Pulmonary artery endothelial cell (primary cell): ENCODE measurements around the gene LNX1. TPM values are rescaled to one million over a fixed set of nuclear protein-coding genes. Genes with fewer than 3 reads are reported as not detected.
"Not testable (repeated sequence)": the region's sequence is repeated elsewhere in the genome, so short reads cannot be mapped to it uniquely, and the experiment has no call there.

Source experiments
- DNase-seq: peaks from one replicate; pipeline ENCODE4 v3.0.0-alpha.2; 2011; ENCODE audit warnings: low read depth, low spot score
- total RNA-seq: library from RNA; depleted of rRNA; stranded (reverse); fragments of >200 nt; gene quantifications from 2 replicates; pipeline ENCODE4 v1.2.3, GENCODE V29; 2014

Gene LNX1
- total RNA-seq, 1 donor from 2014 or later: 6.1 TPM

DNA sequence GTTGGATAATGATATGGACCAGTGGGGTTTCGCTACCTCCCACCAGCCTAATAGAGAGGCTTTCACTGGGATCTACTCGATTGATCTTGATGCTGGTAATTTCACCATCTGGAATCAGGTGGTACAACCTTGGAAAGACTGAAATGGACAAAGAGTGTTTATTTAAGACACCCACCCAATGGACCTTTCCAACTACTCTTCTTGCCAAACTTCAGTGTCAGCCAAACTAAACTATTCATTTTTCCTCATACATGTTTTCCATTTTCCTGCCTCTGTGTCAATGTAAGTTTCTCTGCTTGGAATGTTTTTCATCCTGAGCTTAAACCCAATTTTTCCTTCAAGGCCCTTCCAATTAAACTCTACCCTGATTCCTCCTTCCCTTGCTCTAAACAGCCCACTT is 92.6 kb downstream of the LNX1 start:
- no peak for DNase-seq

DNA sequence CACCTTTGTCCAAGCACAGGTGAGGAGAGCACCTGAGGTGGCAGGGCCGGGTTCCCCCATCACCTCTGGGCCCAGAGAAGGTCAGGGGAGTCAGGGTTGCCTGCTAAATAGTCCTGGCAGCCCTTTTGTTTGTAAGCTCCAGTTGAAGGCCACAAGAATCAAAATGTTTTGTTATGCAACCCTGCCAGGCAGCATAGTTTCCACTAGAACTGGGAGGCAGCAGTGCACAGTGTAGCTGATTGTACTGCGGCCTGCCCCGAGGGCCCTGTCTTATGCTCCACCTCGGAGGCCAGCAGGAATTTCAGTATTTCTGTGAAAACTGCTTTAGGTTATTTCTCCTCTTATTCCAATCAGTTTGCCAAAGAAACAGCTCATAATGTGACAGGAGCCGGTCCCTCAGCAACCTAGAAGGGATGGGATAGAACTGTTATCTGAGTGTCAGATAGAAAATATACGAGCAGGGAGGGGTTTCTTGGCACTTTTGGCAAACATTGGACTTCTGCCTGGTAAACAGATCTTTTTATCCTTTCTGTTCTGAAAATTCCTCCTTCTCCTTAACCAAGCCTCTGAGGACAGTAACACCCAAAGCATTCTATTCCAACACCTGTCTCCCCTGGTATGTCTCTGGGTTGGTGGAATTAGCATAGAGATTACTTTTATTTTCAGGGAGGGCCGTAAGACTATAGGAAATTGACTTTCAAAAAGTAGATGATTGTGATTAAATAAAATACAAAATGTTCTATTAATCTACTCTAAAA is 93.6 kb downstream of the LNX1 start:
- DNase-seq: no peak

DNA sequence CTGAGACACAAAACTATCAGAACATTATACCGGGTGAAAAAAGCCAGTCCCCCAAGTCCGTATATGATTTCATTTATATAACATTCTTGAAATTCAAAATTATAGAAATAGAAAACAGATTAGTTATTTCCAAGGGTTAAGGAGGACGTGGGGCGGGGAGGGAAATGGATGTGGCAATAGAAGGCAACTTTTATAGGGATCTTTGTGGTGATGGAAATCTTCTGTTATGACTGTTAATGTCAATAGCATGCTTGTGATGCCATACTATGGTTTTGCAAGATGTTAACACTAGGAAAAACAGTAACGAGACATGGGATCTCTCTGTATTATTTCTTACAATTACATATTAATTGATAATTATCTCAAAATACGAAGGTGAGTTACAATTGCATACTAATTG is 96.4 kb downstream of the LNX1 start:
- no peak for DNase-seq

DNA sequence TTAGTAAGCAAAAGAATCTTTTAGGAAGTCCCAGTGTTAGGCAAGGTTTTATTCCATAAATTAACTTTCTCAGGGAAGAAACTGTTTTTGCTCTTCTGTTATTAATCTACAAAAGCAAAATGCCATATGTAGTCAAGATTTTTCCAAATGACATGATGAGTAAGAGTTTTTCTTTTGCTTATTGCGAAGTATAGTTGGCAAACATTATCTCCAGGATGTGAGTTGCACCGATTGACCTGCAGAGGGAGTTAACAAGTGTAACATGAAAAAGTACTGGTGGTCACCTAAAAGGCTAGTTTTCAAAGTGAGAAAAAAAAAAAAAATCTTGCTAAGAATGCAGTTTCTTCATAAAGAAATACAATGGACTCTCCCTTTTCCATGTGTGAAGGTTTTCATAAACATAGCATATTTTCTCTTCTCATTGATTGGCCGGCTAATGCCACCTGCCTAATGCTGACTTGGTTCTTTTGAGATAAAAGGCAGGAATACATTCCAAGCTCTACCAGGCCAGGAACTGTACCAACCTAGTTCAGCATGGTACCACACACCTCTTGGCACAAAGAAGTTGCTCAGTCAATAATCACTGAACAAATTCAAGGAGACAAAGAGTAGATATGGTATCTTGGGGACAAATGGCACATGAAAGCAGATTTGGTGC is 100.2 kb downstream of the LNX1 start:
- DNase-seq: peak; percentile 57

DNA sequence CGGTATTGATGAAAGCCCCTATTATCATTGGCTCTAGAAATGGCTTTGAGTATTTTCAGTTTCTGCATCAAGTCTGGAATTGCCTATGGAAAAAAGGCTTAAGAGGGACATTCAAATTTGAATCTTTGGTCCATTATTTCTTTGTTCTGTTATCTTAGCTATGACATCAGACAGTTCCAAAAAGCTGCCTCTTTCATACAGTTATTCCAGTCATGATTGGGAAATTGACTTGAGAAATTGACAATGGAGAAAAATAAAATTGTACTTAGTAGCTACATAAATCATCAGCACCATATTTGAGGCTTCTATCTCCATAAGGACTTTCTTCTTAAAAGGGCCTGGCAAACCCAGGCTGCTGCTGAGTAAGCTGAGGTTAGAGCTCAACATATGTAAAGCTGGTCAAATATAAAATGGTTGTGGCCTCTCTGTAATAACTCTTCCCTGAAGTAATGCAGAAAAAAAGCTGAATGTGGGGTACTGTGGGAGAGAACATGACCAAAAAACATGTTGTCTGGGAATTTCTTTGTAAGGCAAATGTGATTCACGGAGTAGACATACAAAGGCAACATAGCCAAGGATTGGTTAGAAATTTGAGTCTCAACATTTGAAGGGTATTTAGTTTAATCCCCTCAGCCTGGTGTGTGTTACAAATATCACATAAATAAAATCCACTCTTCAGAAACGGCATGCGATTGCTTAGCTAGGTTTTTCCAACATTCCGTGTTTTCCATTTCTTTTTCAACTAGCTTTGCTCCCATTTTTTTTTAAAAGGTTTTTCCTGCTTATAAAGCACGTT is 100.9 kb downstream of the LNX1 start:
- DNase-seq: no peak

DNA sequence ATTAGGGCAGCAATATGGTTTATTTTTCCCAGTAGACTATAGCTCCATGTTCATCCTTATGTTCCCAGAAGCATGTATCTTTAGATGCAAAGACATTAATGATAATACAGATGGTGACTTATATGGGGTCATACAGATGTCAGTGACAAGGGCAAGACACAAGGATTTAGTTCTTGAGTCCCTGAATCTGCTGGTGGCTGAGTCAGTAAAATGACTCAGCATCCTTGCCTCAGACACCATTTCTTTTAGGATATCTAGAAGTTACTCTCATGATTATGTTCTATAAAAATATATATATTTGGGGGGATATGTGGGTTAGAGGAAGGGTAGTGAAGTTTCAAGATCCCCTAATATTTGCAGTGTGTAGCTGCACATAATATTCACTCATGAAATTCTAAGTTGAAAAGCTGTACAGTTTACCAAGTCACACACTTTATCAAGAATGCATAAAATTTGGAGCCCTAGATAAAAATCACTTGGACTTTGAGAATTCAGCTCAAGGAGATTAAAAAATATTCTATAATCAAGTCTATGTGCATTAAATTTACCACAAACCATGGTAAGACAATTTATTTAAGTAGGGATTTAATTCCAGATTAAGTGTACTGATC is 101.9 kb downstream of the LNX1 start:
- DNase-seq: no peak

DNA sequence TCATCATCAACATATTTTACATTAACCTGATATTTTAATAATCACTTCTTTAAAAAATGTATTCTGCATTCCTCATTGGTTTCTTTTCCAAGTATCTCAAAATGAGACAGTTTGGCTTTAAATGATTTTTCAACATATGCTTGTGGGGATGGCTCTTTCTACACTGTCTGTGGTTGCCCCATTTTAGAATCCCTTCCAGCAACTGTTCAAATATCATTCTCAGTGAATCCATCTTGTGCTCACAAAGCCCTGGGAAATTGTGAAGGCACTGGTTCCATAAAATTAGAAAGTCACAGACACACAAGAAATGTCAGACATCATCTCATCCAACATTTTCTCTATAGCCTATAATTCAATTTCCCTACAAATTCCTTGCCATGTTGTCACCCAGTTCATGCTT is 103.5 kb downstream of the LNX1 start:
- DNase-seq: no peak

DNA sequence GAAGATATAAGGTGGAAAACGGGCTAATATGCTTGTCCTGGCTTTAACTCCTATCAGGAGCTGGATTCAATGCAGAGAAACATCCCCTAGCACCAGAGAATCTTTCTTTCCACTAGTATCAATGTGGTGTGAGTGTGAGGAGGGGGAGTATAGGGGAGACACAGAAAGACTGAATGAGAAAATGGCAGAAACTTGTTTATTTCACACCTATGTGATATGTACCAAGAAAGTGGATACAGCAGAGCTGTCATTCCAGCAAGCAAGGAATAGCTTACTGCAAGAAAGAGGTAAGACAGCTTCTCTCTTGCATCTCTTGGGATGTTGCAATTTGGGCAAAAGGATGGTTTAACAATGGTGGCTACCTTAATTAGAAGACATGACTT is 105.6 kb downstream of the LNX1 start:
- DNase-seq: no peak

DNA sequence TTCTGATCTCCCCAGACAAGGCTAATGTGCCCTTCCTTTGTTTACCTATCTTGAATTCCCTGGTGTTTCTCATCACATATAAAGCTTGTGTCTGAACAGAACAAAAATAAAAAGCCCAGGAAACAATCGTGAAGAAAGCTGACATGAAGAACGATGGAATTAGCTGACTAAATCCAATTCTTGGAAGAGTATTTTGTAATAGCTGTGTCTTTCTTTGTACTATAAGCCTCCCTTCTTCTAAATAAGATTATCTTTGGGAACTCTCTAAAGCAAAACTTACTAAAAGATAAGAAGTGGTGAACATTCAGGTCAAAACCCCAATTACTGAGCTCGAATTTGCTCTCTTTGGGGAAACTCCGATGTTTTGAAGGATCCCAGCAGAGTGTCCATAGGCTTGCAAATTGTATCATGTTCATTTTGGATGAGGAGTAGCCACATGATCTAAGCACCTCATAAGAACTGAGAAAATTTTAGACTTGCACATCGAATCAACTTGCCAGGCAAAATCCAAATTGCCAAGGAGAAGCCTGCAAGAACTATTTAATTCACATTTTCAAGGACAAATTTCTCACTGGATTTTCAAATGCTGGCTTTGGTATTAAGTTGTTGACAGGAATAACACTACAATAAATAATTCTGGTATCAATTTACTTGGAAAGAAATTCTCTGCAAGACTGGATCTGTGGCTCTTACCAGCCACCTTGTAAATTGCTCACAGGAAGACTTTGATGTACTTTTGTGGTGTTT is 106.2 kb downstream of the LNX1 start:
- no peak for DNase-seq

DNA sequence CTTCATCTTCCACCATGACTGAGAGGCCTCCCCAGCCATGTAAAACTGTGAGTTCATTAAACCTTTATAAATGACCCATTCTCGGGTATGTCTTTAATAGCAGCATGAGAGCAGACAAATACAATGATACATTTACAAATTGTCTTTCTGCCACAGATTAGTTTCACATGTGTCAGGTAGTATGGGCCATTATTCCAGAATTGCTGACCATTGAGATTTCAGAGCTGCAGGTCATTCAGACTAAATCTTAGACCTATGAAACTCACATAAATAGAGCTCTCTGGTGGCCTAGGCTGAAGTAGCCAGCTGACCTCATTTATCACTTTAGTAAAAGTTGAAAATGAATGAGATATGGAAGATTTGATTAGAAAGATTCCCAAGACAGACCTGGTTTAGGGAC is 108.0 kb downstream of the LNX1 start:
- DNase-seq: no peak

DNA sequence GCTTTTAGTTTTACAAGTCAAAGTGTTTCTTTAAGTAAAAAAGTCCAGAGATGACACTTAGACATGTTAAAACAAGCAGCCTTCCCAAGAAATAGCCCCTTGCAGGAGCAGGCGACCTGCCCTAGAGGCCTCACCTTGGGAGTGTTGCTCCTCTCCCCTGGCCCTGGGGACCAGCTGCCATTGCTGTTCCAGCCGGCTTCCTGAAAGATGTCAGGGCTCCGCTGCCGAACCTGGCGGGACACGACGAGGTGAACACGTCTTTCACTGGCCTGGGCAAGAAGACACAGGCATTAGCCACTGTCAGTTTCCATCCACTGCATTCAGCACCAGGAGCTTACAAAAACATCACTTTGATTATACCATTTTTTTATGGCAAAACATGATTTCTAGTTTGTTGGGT is 109.7 kb downstream of the LNX1 start:
- DNase-seq: no peak

DNA sequence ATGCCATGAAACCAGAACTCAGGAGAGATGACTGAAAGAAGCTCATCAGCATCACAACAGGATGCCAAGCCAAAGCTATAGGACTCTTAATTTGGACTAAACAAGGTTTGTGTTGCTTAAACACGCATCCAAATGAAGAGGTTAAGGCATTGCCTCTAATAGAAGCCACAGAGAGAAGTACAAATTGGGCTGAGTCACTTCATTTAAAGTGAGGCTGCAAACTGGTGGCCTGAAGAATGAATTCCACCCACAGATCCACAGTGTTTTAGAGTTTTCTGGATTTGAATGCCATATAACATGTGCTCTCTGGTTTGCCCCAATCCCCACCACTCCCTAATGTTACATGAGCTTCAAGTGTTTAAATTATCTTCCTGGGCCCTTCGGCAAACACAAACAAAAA is 110.4 kb downstream of the LNX1 start:
- DNase-seq: no peak

DNA sequence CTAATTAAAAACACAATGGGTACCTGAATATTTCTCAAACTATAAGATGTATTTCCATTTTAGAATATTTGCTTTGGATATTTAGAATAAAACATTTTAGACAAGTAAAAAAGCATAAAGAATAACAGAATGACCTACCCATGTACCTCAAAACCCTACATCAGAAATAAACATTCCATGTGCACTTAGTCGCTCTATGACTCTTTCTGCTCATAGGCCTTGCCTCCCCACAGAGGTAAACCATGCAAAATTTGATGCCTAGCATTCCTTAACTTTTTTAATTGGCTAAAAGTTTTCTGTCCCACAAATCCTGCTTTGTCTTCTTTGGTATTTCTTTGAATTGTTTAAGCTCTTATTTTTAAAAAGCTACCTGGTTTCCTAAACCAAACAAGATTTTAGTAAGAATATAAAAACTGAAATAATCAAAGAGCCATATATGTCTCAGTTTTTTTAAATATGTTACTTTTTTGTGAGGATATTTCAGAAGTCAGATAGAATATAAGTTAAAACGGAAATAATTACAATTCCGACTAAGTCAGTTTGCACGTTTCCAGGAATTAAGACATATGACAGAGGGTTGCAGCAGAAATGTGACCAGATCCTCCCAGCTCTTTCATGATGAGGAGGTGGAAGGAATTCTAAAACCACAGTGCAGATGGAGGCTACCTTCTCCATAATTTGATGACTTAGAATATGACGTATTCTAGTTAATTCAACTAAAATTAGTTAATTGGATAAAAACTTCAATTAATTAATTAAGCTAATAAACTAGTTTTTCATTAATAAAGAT is 111.4 kb downstream of the LNX1 start:
- DNase-seq: no peak

DNA sequence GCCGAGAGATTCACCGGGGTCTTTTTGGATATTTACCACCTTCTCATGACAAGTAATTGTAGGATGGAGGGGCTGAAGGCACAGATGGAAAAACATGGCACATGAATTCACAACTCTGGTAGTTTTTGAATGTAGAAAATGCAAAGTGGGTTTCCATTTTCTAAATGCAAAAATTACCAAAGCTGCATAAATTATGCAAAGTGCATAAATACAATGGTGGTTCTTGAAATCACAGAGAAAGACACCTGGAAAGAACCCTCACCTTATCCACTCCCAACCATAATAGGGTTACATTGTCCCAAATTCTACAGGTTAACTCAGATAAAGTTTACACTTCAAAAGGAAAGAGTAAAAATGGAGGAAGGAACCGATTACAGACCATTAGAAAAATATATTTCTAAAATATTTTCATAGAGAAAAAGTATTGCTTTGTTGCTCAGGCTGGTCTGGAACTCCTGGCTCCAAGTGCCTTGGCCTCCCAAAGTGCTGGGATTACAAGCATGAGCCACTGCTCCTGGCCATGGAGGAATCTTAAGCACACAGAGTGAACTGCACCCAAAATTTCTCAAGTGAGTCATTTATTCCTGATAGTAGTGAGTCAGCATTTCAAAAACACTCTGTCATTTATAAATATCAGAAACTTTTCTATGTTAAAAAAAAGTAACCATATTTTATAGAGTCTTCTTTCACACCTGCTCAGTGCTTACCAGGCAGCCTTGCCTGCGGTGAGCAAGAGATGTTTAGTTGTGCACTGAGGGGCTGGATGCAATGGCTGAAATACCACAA is 112.4 kb downstream of the LNX1 start:
- DNase-seq: no peak

DNA sequence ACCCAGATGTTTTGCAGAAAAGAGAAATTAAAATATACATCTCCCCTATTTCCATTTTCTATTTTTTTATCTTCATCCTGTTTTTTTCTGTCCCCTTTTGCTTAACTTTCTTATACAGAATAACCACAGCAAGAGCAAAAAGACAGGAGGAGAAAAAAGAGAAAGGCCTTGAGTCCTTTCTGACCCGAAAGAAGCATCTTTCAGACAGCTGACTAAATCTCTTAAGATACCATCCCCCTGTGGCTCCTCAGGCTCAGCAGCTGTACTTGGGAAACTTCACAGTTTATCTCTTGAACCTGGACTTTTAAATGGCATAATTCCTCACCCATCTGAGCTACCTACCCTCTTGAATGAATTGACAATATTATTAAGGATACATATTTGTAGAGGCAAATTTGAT is 113.7 kb downstream of the LNX1 start:
- no peak for DNase-seq

DNA sequence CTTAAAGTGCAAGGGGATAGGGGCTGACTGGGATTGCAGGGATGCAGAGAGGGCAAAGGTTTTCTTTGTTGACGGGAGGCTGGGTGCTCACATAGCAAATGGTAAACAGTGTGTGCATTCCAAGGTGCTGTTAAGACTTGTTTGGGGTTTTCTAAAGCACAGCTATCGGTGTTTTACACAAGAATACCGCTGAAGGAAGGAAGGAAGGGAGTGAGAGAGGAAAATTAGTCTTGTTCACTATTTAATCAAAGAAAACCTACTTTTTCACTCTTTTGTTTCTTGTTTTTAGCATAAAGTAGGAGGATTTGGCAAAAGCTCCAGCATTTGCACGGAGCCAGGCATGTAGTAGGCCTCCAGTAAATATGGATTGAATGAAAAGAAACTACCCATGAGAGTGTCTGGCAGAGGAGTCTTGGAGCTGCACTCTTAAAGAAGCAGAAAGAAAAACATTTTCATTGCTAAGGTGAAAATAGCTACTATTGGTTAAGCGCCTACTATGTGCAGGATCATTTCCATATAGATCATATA is 114.2 kb downstream of the LNX1 start:
- no peak for DNase-seq

DNA sequence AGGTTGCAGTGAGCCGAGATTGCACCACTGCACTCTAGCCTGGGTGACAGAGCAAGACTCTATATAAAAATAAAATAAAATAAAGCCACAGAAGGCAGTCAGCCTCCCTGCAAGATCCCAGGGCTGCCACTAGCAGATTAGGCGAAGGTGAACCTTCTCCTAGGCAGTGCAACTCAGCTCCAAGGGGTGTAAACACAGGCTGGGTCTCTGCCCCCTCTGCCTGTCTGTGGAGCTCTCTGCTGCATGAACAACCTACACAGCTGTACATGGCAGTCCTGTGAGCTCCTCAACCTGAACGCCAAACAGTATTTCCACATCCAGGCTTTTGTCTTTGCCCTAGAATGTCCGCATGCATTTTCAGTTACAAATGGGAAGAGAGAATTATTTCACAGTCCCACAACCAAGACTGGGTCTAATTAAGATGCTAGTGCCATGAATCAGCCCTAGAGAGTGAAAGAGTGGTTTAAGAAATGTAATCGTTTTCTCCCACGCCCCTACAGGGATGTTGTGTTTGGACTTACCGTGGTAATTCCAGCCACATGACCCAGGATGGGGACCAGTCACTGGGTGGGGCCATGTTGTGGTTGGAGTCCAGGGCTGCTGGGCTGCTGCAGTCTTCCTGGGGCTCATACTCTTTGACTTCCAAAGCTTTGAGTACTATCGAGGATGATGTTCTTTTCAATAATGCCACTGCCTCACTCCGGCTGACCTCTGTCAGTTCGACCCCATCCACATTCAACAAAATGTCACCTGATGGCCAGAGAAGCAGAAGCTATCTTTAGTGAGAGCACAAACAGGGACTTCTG is 114.9 kb downstream of the LNX1 start:
- no peak for DNase-seq

DNA sequence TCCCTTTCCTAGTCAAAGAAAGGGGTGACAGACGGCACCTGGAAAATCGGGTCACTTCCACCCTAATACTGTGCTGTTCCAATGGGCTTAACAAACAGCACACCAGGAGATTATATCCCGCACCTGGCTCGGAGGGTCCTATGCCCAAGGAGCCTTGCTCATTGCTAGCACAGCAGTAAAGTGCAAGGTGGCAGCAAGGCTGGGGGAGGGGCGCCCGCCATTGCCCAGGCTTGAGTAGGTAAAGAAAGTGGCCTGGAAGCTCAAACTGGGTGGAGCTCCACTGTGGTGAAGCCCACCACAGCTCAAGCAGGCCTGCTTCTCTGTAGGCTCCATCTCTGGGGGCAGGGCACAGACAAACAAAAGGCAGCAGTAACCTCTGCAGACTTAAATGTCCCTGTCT is 124.7 kb downstream of the LNX1 start:
- DNase-seq: not testable (repeated sequence)

DNA sequence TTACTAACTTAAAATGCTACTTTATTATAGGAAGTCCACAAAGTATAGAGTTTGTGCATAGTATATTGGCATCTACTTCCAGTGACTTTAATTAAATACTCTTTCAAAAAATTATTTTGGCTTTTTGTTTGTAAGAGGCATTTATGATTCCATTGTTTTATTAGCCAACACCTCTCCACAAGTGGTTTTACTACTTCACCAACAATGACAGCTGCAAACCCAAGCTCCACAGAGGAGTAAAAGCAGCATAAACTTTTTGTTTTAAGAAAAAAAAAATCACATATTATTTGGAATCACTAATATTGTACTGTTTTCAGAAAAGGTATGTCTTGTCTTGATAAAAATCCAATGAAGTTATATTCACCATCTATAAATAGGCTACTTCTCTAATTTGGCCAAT is 125.4 kb downstream of the LNX1 start:
- no peak for DNase-seq
